ENCODE results near the gene SERPINB6.

SERPINB6 gene

GRCh38 chr6:2962636-2963035 lies 8.7 kb downstream of the SERPINB6 start:
- no peak overlapping the region for H3K4me3 ChIP-seq (ENCODE audit: low read depth, low read length)
- DNase-seq = no peak
- TF ChIP-seq, protein P1, sequence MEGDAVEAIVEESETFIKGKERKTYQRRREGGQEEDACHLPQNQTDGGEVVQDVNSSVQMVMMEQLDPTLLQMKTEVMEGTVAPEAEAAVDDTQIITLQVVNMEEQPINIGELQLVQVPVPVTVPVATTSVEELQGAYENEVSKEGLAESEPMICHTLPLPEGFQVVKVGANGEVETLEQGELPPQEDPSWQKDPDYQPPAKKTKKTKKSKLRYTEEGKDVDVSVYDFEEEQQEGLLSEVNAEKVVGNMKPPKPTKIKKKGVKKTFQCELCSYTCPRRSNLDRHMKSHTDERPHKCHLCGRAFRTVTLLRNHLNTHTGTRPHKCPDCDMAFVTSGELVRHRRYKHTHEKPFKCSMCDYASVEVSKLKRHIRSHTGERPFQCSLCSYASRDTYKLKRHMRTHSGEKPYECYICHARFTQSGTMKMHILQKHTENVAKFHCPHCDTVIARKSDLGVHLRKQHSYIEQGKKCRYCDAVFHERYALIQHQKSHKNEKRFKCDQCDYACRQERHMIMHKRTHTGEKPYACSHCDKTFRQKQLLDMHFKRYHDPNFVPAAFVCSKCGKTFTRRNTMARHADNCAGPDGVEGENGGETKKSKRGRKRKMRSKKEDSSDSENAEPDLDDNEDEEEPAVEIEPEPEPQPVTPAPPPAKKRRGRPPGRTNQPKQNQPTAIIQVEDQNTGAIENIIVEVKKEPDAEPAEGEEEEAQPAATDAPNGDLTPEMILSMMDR (IDR thresholded peaks at IDR 0.05; ENCODE audit: low read depth, low read length) = no peak
- no peaks in the 10 kb centered on the region for H3K9me3 ChIP-seq
- no peaks in the 10 kb centered on the region for H3K27me3 ChIP-seq
- no peaks in the 10 kb centered on the region for H3K36me3 ChIP-seq
- no peaks in the 10 kb centered on the region; the same call in 1 of the 2 replicates for H3K4me1 ChIP-seq

DNA sequence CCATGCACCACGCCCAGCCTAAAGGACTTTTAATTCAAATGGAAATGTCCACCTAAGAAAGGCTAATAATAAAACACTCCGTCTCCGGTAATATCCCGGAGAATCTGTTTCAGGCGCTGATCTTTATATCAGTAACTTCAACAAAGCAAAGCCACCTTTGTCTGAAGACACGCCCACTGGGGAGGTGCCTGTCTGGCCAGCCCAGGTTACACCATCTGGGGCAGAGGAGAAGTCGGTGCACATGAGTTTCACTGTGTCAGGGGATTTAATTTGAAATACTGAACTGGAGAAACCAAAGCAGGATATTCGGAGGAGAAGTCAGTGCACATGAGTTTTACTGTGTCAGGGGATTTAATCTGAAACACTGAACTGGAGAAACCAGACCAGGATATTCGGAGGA lies 9.4 kb downstream of the SERPINB6 start:
- H3K4me1 ChIP-seq = no peaks in the 10 kb centered on the region; the same call in 1 of the 2 replicates
- TF ChIP-seq, protein P1 (IDR thresholded peaks at IDR 0.05; ENCODE audit: low read depth, low read length) = no peak
- H3K4me3 ChIP-seq (ENCODE audit: low read depth, low read length) = no peak overlapping the region
- H3K9me3 ChIP-seq = no peaks in the 10 kb centered on the region
- no peaks in the 10 kb centered on the region for H3K36me3 ChIP-seq
- no peak for DNase-seq
- no peaks in the 10 kb centered on the region for H3K27me3 ChIP-seq

DNA sequence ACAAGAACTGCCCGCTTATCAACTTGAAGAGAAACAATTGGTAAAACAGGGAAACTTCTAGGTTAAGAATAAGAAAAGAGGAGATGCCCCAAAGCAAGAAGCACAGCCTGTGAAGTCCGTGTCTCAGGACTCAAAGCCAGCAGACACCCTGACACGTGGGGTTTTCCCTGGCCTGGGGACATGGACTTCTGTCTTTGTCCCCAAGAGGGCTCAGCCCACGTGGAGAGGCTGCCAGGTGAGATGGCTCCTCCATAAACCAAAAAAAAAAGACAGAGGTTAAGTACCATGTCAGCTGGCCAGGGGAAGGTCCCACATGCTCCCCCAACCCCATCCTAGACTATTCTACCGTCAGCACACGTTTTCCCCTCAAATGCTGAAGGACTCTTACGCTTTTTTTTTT lies 9.9 kb downstream of the SERPINB6 start:
- no peak for DNase-seq
- no peak overlapping the region for H3K4me3 ChIP-seq (ENCODE audit: low read depth, low read length)
- H3K9me3 ChIP-seq = no peaks in the 10 kb centered on the region
- no peaks in the 10 kb centered on the region for H3K36me3 ChIP-seq
- no peaks in the 10 kb centered on the region for H3K27me3 ChIP-seq
- no peaks in the 10 kb centered on the region; the same call in 1 of the 2 replicates for H3K4me1 ChIP-seq
- TF ChIP-seq, protein P1 (IDR thresholded peaks at IDR 0.05; ENCODE audit: low read depth, low read length) = no peak

DNA sequence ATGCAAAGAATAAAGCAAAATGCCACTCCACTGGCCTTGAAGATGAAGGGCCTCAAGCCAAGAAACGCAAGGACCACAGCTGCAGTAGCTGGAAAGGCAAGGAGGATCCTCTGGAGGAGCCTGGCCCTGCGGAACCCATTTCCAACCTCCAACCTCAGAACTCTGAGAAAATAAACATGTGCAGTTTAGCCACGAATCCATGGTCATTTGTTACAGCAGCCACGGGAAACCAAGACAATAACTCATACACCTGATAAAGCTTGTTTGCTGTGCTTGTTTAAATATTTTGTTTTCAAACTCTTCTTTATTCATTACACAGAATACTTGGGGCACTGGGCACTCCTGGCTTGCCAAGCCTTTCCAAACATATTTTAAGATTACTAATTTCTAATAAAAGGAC lies 10.4 kb downstream of the SERPINB6 start:
- TF ChIP-seq, protein P1 (IDR thresholded peaks at IDR 0.05; ENCODE audit: low read depth, low read length) = no peak
- no peaks in the 10 kb centered on the region for H3K36me3 ChIP-seq

DNA sequence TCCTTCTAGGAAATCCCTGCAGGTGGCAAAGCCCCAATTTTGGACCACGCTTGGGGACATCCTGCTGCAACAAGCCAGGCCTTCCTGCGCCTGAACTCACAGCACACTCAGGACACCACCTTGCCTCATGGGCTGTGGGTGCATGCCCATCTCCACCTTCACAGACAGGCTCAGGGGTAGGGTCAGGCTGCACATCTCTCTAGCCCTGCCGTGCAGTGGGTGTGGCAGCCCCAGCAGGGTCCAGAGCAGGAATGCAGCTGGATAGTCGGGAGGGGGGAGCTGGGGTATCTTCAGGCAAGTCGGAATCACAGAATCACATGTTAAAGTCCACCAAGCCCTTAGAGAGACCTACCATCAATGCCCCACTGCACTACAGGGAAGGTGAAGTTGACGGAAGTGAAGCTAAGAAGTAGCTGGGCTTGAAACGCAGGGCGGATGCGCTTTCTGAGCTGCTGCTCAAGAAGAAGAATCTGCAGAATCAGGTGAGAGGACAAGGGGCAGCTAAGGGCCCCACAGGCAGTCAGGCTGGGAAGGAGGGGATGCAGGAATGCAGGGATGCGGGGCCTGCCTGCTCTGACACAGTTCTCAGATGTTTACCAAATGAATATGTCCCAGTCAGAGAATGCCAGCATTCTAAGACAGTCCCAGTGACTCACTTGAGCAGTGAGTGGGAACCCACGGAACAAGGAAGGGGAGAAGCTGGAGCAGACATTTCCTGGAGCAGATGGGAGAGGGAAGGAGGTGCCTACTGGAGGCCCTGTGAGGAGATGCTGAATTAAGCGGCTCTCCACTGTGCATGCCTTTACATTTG lies 11.3 kb downstream of the SERPINB6 start:
- Histone ChIP-seq H3K27me3 (no peaks in the 10 kb centered on the region), H3K4me1 (no peaks in the 10 kb centered on the region; the same call in 1 of the 2 replicates), H3K36me3 (no peaks in the 10 kb centered on the region), H3K4me3 (ENCODE audit: low read depth, low read length) (no peak overlapping the region), H3K9me3 (no peaks in the 10 kb centered on the region)
- DNase-seq = no peak
- TF ChIP-seq, protein P1 (IDR thresholded peaks at IDR 0.05; ENCODE audit: low read depth, low read length) = no peak

More for the DNA sequence above, 10.4 kb downstream of the SERPINB6 start:
- H3K4me3 ChIP-seq (ENCODE audit: low read depth, low read length) = no peak overlapping the region
- H3K4me1 ChIP-seq = no peaks in the 10 kb centered on the region; the same call in 1 of the 2 replicates
- H3K27me3 ChIP-seq = no peaks in the 10 kb centered on the region
- H3K9me3 ChIP-seq = no peaks in the 10 kb centered on the region
- DNase-seq = no peak

GRCh38 chr6:2958776-2959175 lies 12.6 kb downstream of the SERPINB6 start:
- no peak overlapping the region for H3K4me3 ChIP-seq (ENCODE audit: low read depth, low read length)
- H3K4me1 ChIP-seq = no peaks in the 10 kb centered on the region; the same call in 1 of the 2 replicates
- no peaks in the 10 kb centered on the region for H3K9me3 ChIP-seq
- DNase-seq = no peak
- H3K27me3 ChIP-seq = no peaks in the 10 kb centered on the region
- H3K36me3 ChIP-seq = no peaks in the 10 kb centered on the region
- TF ChIP-seq, protein P1 (IDR thresholded peaks at IDR 0.05; ENCODE audit: low read depth, low read length) = no peak

All from BE2C (cell line).